Measurements from ENCODE around the gene MPZL1.
A peak's percentile ranks its signal among the peaks of the same experiment; 100 is the strongest.

The MPZL1 gene

DNA sequence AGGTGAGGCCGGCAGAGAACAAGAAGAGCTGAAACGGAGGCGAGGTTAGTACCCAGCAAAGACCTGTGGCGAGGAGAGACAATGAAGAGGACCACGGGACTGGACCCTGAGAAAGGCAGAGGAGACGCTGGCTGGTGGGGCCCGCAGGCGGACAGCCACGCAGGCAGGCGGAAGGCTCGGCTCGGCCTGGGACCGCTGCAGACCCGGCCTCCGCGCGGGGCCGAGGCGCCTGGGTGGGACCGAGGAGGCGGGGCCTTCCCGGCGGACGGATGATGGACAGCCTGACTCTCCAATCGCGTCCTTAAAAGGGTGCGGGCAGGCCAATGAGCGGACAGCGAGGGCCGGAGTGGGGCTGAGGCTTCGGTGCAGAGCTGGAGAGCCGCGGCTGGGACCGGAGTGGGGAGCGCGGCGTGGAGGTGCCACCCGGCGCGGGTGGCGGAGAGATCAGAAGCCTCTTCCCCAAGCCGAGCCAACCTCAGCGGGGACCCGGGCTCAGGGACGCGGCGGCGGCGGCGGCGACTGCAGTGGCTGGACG lies at the start of gene MPZL1:
TSS of gene MPZL1 (plus strand) at position 366 of the 535 bp plus-strand sequence. CDS start 170 bp downstream, outside the sequence.
- peak; percentile 85 to 90 for DNase-seq (ENCODE audit: low read depth in 2 of 2, low spot score in 1 of 2)

DNA sequence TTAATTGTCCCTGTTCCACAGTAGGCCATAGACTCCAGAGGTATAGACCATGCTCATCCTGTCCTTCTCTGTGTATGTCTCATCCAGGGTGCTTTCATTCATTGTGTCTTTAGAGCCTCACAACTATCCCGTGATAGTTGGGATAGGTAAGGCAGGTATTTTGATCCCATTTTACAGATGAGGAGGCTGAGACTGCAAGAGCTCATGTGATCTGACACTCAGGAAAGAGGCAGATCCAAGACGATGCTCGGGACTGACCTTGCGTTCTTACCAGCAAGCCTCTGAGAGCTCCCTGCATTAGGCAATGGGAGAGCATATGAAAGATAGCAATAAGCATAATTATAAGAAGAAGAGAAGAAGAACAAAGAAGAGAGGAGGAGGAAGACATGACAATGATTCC lies 49.0 kb upstream of the MPZL1 start:
- DNase-seq (ENCODE audit: low read depth in 2 of 2, low spot score in 1 of 2): no peak

DNA sequence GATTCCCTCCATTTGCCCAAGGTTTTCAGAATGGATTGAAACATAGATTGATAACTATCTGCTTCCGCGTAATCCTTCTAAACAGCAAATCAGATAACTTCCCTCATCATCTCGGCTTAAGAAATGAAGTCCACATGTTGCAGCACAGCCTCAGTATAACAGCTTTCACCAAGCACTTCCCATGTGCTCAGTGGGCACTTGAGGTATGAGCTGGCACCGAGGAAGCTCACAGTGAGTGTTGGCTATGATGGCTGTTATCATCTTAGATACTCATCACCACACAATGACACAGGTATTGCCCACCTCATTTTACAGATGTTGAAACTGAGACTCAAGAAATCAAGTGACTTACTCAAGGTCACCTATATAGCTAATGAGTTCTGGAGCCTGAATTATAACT lies 48.5 kb upstream of the MPZL1 start:
- DNase-seq (ENCODE audit: low read depth in 2 of 2, low spot score in 1 of 2): no peak

DNA sequence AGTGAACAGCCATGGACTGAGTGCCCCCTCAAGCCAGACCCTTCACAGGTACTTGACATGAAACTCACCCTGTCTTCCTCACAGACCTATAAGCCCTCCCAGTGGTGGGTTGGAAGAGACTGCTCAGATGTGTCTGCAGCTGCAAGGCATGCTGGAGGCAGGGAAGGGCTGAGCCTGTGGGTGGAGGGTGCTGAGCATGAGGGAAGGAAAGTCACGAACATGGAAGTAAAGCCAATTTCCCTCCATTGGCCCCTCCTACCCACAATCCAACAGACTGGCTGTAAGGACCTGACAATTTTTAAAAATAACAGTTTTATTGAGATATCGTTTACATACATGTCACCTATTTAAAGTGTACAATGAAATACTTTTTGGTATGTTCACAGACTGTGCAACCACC lies 47.6 kb upstream of the MPZL1 start:
- no peak for DNase-seq (ENCODE audit: low read depth in 2 of 2, low spot score in 1 of 2)

DNA sequence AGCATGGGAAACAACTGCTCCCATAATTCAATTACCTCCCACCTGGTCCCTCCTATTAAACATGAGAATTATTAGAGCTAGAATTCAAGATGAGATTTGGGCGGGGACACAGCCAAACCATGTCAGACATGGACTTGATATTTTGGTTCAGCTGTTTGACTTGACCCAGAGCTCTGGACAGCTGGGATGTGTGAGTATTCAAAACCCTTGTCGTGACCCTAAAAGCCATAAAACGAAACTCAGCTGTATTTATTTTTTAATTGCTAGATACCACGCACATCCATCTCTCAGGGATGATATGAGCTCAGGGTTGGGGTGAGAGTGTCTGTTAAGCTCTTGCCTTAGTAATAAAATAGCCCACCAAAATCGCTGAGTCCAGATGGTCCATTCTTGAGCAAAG lies 46.3 kb upstream of the MPZL1 start:
- DNase-seq (ENCODE audit: low read depth in 2 of 2, low spot score in 1 of 2): no peak

DNA sequence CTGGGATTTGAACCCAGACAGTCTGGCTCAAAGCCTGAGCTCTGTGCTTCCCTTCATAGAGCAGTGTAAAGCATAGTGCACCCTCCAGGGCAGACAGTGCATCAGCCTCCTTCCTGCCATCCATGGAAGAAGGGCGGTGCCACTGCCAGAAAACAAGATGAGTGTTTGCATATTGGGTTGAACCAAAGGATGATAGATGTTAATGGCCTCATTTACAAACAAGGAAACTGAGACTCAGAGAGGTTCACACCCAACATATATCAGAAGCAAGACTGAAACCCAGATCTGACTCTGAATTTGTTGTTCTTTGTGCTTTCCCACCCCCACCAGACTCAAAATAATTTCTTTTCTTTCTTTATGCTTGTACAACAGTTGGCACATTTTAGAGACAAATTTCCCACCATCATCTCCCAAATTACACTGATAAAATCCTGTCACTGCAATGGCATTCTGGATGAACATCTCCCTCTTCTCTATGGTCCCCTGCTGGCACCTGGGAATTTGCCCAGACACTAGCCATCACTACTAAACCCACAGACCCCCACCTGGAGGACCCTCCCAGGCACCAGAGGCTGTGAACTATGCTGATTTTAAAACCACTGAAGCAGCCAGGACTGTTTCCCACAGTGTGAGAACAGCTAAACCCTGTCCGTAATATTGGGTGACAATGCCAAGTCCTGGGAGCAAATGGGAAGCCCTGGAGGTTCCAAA lies 45.4 kb upstream of the MPZL1 start:
- DNase-seq (ENCODE audit: low read depth in 2 of 2, low spot score in 1 of 2): no peak

DNA sequence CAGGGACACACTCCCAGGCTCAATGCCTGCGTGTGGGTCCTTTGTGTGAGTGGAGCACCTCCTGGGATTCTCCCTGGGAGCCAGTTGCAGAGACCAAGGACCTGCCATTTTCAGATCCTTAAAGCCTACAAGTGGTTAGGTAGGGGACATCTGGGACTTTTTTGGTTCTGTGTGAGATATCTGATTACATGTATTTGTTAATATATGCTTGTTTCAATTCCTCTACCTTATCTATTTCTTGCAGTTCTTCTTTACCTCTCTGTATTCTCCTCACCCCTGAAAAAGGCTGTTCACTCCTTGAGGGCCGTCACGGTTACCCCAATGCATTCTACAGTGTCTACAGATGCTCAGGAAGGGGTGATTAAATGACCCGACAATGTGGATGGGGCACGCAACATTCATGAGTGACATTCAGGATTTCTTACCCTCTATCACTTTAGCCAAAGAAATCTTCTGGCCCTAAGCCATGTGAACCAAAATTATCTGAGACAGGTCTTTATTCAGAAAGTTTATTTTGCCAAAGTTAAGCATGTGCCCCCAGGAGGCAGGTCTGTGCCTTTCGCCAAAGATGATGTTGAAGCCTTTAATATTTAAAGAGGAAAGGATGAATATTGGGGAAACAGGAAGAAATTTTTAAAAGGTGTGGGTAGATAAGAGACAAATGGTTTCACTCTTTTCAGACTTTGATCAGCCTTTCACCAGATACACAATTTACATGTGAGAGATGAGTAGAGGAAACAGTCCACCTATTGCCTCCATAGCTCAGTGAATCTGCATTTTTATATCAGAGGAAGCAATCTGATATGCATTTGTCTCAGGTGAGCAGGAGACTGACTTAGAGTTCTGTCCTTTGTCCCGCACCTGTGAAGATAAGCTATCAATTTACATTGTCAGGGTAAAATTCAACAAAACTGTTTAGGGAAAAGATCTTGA lies 44.6 kb upstream of the MPZL1 start:
- DNase-seq (ENCODE audit: low read depth in 2 of 2, low spot score in 1 of 2): no peak

DNA sequence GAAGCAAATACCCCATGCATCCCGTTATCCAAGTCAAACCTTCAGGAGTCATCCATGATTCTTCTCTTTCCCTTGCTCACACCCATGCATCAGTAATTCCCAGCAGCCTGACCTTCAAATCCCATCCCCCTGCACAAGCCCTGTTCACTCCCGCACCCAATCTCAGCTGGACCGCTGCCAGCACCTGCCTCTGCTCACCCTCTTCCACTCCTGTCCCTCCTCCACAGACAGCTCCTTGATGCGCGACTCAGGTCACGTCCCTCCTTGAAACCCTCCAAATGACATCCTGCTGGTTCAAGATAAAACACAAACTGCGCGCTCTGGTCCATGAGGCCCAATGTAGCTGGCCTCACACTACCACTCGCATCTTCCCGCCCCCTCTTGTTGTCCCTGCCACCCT lies 43.4 kb upstream of the MPZL1 start:
- no peak for DNase-seq (ENCODE audit: low read depth in 2 of 2, low spot score in 1 of 2)

DNA sequence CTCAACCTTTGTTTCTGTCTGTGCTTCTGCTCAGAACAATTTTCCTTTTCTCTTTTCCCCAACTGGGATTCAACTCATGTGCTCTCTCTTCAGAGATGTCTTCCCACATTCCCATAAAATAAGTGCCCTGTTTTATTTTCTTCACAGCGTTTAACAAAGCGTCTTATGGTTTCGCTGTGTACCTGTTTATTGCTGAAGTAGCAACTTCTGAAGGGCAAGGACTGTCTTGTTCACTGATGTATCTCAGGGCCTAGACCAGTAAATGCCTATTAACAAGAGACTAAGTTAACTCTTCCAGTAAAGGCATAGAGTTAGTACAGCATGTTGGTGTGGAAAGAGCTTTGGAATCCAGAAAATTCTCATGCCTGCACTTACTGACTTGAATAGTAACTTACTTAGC lies 42.9 kb upstream of the MPZL1 start:
- no peak for DNase-seq (ENCODE audit: low read depth in 2 of 2, low spot score in 1 of 2)

DNA sequence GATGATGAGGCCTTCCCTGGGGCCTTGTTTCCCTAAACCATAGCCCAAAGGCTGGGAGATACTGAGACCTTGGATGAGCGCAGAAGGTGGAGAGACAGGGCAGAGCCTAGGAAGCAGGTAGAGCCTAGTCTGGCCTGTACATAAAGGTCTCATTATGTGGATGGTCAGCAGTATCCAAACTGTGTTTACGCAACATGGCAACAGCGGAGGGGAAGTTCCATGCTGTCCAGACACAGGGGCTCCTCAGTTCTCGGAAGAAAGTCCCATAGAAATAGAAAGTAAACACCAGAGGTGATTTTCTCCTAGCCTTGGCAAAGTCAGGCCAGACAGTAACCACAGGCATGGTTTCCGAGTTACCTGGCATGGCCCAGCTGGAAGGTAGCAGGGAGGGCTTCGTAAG lies 42.1 kb upstream of the MPZL1 start:
- no peak for DNase-seq (ENCODE audit: low read depth in 2 of 2, low spot score in 1 of 2)

DNA sequence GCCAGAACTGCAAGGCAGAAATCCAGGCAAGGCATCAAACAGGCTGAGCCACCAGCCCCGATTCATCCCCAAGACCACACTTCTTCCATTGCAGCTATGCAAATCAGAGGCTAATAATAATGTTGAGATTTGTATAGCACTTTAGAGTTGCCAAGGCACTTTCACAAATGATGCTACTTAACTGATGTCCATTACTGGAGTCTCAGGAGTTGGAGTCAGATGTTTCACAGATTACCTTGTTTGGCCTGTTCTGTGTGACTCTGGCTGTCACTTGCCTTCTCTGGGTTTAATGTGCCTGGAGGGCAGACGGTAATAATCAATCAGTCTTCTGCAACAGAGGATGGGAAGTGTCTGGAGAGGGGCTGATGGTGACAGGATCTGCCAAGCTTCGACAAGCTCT lies 40.8 kb upstream of the MPZL1 start:
- no peak for DNase-seq (ENCODE audit: low read depth in 2 of 2, low spot score in 1 of 2)

DNA sequence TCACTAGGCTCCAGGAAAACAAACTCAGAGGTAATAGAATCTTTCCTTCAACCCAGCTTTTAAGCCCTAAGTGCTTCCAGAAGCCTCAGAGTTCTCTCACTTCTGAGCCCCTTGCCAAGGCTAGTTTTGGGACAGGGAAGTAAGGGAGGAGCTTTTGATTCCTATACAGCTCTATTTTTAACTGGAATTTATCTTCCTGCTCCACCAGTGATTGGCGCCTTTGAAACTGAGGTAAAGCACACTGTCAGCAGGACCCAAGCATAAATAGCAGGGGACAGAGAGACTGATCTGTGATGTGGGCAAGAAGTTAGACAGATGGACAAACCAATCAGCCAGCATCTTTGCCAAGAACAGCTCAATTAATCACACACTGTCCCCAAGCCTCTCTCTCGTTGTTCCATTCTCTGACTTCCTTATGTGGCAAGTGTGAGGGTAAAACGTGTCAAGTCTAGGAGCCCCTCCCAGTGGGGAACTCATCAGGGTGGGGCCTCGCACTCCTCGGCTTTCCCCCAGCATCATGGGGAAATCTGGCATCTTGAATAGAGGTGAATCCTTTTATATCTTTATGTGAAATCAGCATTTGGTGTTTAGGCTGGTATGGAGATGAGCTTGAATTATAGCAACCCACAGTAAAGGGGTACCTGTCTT lies 40.2 kb upstream of the MPZL1 start:
- no peak for DNase-seq (ENCODE audit: low read depth in 2 of 2, low spot score in 1 of 2)

DNA sequence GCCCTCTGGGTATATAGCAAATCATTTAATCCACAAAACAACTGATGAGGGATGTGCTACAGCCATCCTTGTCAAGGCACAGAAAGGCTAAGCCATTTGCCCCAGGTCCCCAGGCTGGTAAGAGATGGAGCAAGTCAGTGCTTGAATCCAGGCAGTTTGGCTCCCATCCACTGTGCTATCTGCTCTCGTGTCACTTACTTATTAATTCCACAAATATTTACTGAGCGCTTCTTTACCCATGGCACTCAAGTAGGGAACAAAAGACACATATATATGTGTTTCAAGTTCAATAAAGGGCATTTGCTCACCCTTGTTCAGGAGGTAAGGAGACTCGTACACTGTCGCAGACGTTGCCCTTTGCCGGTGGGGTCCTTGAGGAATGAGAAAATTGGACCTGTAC lies 38.6 kb upstream of the MPZL1 start:
- DNase-seq (ENCODE audit: low read depth in 2 of 2, low spot score in 1 of 2): no peak

DNA sequence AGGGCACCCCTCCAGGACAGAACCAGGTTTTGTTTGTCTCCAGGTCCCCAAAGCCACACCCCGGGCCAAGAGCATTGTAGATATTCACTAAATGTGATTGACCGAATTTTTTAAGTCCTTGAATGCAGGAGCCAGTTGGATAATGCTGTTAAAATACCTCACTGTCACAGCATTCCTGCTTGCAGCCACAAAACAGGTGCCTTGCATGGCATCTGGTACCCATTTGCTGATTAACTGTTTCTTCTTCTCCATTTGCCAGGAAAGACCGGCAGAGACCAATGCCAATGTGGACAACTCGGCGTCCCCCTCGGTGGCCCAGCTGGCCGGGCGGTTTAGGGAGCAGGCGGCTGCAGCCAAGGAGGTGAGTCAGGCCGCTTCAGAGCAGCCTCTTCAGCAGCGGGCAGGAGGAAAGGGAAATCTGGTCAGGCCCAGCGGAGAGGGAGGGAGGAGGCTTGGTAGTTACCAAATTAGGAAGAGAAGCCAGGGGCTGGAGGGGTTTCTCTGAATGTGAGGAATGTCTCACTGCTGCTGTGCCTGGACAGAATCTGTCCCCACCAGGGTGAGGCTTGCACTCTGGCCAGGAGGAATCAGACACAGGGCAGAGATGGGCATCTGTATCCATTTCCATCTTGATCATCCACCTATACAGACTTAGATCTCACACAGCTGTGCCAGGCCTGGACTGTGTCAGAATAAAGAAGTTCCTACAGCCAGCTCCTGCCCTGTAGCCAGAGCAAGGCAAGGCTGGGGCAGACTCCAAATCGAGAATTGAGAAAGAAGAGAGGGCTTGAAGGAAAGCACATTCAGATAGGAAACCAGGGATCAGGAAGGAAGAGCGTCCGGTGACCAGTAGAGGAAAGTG lies 37.9 kb upstream of the MPZL1 start:
- DNase-seq (ENCODE audit: low read depth in 2 of 2, low spot score in 1 of 2): no peak

DNA sequence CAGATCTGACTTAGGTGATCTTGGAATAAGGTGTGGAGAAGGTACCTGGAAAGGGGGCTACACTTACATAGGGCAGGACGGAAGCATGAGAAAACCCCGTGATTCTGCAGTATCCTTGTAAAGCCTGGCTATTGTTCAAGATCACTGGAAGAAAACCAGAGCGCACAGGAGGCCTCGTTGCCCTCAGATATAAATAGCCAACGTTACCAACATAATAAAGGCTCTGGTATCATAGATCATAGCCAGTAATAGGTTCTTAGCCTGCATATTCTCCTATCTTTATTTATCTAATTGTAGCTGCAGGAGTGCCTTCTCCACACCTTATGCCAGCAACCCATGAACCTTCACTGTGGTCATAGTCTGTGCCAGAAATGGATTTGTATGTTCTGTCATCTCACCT lies 35.9 kb upstream of the MPZL1 start:
- no peak for DNase-seq (ENCODE audit: low read depth in 2 of 2, low spot score in 1 of 2)

DNA sequence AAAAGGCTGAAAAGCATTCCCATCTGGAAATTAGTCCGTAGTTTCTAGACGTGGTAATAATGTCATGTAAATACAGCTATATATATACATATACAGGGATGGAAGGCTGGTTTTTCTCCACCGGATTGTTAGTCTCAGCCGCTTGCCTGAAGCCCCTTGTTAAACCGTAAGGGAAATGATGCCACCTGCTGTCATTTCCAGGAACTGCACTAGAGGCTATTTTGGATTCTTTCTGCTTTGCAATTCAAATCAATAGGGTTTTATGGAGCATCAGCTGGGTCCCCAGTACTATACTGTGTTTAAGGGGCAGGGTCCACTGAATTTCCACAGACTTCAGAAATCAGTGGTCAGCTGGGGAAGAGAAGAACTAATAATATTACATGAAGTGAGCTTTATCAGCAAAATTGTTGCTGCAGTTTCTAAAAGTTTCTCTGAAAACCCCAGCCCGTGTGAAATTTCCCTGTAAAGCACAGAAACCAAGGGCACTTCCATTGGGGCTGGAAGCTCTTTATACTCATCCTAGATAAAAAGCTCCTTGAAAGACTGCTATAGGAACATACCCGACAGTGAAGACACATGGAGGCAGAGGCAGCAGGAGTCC lies 33.8 kb upstream of the MPZL1 start:
- peak; percentile 50 to 94 for DNase-seq (ENCODE audit: low read depth in 2 of 2, low spot score in 1 of 2)

DNA sequence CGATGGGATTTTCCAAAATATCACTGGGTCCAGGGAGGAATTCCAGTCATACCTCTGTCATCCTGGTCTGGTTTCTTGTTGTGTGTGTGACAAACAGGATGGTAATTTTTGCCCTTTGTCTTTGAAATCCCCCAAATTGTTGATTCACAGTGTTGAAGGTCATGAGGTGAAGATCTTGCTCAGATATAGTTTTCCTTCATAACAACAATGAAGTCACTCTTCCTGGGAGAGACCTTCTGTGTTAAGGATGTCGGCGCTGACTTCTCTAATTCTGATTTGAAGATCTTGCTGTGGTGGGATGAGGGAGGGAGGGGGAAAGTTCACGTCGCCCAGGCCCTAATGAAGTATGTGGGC lies 32.2 kb upstream of the MPZL1 start:
- no peak for DNase-seq (ENCODE audit: low read depth in 2 of 2, low spot score in 1 of 2)

DNA sequence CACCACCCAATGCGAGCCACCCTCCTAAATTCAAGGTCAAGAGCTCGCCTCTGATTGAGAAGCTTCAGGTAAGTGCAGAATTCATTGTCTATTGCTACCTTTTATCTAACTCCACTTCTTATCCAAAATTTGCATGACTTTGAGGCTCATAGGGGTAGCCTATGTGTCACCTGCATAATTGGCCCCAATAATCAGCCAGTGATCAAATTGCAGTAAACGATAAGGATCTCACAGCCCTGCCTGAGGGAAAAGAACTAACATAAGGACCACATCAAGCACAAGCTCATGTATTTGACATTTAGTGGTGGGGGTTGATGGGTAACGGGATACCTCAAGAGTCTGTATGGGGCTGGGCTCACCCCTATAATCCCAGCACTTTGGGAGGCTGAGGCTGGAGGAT lies 31.7 kb upstream of the MPZL1 start:
- no peak for DNase-seq (ENCODE audit: low read depth in 2 of 2, low spot score in 1 of 2)

DNA sequence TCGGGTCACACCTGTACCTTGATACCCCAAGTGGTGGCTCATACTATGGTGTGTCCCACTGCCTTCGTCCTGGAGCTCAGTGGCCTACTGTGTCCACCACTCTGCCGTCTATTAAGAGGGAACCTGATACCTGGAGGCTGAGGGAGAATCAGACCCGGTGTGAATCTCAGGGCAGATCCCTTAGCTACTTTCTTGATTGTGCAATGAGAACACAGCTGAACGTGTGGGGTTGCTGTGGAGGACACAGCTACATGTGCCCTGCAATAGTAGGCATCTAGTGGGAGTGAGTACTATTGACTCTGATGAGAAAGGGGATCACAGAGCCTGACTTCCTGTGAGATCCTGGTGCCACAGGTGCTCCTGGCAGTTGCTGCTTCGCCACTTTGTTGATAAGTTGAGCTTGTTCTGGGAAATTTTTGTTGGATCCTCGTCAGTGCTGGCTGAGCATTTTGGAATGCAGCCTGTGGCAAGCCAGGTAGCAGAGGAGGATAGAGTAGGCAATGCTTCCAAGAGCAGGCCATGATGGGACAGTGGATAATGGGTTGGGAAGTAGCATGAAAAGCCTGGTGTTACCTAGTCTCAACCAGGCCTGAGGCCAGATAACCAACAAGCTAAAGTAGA lies 28.2 kb upstream of the MPZL1 start:
- no peak for DNase-seq (ENCODE audit: low read depth in 2 of 2, low spot score in 1 of 2)

DNA sequence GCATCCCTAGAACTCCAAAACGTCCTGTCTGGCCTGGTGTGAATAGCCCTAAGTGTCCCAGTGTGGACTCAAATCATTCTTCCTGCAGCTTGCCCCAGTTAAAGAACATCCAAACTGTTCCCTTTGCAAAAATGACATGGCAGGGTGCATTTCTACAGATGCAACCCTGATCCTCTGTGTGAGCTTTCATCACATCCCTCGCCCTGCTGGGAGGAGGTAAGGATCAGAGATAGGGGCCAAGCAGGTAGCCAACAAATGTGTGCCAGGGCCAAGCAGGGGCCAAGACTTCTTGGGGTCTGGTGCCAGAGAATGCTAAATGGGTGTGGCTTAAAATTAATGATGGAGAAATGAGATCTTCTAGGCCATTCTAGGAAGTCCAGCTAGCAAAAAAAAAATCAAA lies 27.1 kb upstream of the MPZL1 start:
- DNase-seq (ENCODE audit: low read depth in 2 of 2, low spot score in 1 of 2): no peak
